Urinary bladder (tissue), 4 donors: Measurements from ENCODE around the gene HDAC7. TPM values are rescaled to one million over a fixed set of nuclear protein-coding genes. Genes with fewer than 3 reads are reported as not detected.
A peak's percentile ranks its signal among the peaks of the same experiment; 100 is the strongest.

Experiments used
- DNase-seq: peaks from one replicate; pipeline ENCODE4 v3.0.0-alpha.2; 2015; ENCODE audit errors: extremely low spot score
- H3K27ac ChIP-seq: one replicate; pipeline ENCODE4 v1.5.1; 2013; ENCODE audit warnings: low read depth, mild to moderate bottlenecking, moderate library complexity
- H3K36me3 ChIP-seq: one replicate; pipeline ENCODE4 v1.6.1; 2013; ENCODE audit warnings: mild to moderate bottlenecking, moderate library complexity; ENCODE audit not compliant: insufficient read depth
- H3K4me1 ChIP-seq: one replicate; pipeline ENCODE4 v1.6.1; 2013; ENCODE audit warnings: mild to moderate bottlenecking, moderate library complexity; ENCODE audit not compliant: insufficient read depth
- H3K4me3 ChIP-seq: one replicate; pipeline ENCODE4 v1.5.1; 2013; ENCODE audit warnings: low read depth, low read length
- WGBS: extraction: QIAGEN DNeasy Blood & Tissue Kit; methylation state at CpG from one replicate; pipeline ENCODE4 v1.1.7; 2013; 5-methylcytosine and 5-hydroxymethylcytosine counted together
- polyA plus RNA-seq: library from polyadenylated mRNA; stranded (reverse); fragments of 200-250 nt; gene quantifications from one replicate; pipeline ENCODE4 v1.2.3, GENCODE V29; 2013
- total RNA-seq: library from RNA; depleted of rRNA; stranded (reverse); fragments of >200 nt; gene quantifications from one replicate; pipeline ENCODE4 v1.2.3, GENCODE V29; 2014
- donor health status: healthy with polysubstance abuse.
- donor health status: healthy.

Gene HDAC7
- total and polyA plus RNA-seq, 2 donors = 26.8 to 92.4 TPM

DNA sequence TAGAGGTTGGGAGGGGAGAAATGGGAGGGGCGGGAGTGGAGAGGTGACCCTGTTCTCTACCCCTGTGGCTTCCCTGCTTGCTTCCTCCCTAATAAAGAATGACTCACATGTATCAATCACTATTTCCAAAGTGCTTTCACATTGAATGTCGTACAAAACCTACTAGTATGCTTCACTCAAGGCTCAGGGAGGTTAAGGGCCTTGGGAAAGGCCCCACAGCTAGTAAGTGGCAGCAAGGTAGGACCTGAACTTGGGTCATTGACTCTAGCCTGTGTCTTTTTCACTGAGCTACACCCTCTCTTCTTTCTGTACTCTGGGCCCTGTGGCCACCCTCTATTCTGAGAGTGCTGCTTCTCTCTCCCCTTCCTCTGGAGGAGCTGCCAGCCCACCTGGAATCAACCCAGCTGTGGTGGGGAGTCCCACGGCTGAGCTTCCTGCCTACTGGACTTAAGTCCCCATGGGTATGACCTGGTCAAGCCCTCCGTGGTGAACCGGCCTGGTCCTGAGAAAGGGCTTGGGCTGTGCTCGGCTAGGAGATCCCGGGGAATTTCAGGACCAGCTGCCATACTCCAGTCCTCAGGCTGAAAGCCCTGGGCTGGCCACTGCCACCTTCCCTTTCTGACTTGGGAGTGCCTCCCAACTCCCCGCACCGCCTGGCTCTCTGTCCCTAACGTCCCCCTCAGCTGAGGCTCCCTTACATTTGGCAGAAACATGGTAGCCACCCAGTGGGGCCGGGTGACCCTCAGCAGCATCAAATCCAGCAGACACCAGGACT is 33.6 kb downstream of the HDAC7 start:
- Histone ChIP-seq H3K27ac (no peak overlapping the region), H3K36me3 (peaks cover 15% of the 10 kb centered on the region), H3K4me3 (no peak overlapping the region), H3K4me1 (no peaks in the 10 kb centered on the region)
- 82% methylated on average over 11 of the region's 11 CpGs for WGBS
- DNase-seq = no peak

DNA sequence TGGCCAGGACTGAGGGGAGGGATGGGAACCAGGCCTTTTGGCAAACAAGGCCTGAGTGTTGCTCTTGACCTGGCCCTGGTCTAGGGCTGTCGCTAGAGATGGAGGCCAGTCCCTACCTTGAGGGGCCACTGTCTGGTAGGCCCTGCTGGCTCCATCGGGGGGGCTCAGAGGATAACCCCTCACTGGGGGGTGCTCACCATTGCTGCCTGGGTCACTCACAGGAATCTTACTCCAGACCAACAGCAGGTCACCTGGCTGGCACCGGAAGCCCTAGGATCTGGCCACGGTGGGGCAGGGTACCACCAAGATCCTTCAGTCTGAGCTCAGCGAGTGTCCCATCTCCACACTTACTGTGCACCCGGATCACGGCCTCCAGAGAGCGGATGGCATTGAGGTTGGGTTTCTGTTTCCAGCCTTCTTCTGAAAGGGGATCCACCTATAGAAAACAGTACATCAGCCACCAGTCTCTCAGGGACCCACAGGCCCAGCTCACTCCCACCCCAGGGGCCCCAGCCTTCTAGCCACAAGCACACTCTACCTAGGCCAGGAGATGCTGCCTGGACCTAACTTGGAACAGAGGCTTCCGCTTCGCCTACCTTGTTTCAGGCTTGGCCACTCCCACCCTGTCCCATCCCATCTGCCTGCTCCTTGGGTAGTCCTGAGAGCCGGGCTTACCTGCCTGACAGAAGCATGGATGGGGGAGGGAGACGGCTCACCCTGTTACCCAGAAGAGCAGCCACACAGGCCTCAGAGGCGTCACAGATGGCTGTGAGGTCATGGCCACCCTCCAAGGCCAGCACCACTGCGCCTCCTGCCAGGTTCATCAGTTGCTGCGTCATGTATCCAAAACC is 34.4 kb downstream of the HDAC7 start:
- peaks cover 15% of the 10 kb centered on the region for H3K36me3 ChIP-seq
- H3K27ac ChIP-seq = no peak overlapping the region
- H3K4me1 ChIP-seq = no peaks in the 10 kb centered on the region
- DNase-seq = no peak
- WGBS = 84% methylated on average over 15 of the region's 15 CpGs
- H3K4me3 ChIP-seq = no peak overlapping the region

DNA sequence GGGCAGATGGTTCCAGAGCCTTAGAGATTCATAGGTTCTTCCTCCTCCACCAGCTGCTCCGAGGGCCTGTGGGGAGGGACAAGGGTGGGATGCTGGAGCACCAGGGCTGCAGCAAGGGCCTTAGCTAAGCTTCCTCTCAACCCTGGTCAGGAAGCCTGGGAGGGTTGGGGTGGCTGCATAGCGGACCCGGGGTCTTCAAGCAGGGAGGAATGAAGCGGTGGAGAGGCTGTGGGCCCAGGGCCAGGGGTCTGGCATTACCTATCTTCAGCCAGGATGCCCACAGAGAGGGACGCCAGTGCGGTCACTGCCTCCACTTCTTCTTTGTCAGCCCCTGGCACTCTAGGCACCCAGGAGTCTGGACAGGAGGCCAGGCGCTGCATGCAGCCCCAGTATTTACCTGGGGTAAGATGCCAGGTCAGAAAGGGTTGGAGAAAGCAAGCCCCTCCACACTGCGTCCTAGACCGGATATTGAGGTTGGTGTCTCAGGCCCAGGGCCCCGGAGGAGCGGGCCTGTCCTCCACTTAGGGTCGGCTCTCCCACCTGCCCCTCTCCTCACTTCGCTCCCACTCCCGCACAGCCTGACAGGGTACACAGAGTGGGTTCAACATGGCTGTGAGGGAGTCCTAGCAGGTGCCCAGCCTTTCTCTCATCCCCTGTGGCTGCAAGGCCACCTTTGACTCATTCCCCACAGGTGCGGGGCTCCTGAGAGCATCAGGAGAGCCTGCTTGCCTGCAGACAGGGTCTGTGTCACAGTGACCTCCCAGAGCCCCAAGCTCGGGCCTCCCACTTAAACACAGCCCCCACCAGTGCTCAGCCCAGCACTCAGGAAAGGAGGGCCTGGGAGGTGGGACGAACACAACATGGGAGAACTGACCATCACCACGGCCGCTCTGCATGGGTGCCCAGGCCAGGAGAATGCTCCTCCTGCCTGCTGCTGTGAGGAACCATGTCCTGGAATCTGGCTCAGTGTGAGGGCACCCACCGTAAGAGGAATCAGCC is 35.6 kb downstream of the HDAC7 start:
- H3K4me1 ChIP-seq = no peaks in the 10 kb centered on the region
- no peak overlapping the region for H3K27ac ChIP-seq
- 84% methylated on average over 20 of the region's 20 CpGs for WGBS
- no peak for DNase-seq
- H3K4me3 ChIP-seq = no peak overlapping the region
- H3K36me3 ChIP-seq = peaks cover 15% of the 10 kb centered on the region

DNA sequence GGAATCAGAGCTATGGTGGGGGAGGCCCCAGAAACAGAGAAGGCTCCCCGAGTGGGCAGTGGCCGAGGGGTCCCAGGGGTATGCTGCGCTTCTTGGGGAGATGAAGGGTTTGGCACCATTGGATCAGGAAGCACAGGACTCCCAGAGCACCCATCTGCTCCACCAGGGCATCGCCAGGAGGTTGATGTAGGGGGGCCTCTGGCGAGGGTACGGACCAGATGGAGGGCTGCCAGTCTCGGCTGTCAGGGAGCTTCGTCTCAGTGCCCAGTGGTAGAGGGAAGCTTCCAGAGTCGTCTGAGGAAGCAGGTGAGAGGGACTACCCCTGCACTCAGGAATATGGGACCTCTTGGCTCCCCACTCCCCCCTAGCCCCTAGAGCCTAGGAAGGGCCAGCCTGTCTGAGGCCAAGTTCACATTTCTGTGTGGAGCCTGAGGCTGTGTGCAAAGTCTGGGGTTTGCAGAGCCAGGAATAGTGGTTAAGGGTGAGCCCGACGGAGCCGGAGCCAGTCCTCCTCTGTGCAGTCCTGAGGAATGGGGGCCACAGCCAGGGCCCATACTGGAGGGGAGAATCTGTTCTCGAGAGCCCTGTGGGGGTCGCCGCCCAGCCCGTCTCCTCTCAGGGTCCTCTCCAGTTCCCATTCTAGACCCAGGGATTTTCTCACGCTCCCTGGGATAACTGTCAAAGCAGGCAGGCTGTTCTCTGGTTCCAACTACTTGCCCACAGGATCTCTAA is 36.5 kb downstream of the HDAC7 start:
- Histone ChIP-seq H3K36me3 (peaks cover 15% of the 10 kb centered on the region), H3K4me3 (no peak overlapping the region), H3K4me1 (no peaks in the 10 kb centered on the region), H3K27ac (peak overlapping the region; percentile 81)
- DNase-seq = no peak
- WGBS = 66% methylated on average over 17 of the region's 17 CpGs

DNA sequence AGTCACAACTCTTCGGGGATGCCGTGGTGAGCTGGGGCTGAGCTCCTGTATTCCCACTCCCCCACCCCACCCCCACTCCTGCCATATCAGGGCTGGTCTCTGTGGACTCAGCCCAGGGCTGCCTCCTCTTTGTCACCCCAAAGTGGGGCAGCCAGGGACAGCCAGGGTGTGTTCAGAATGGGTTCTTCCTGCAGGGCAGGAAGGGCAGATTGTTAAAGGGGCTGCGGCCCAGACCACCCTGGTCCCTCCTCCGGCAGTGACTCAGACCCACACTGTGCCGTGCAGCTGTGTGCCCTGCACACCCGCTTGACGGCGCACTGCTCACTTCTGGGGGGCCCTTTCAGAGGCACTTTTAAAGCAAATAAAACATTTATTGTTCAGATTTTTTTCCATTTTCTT is 37.3 kb downstream of the HDAC7 start:
- Histone ChIP-seq H3K4me1 (no peaks in the 10 kb centered on the region), H3K4me3 (no peak overlapping the region), H3K36me3 (peaks cover 15% of the 10 kb centered on the region), H3K27ac (peak overlapping the region; percentile 38)
- WGBS = 68% methylated on average over 8 of the region's 8 CpGs
- no peak for DNase-seq

DNA sequence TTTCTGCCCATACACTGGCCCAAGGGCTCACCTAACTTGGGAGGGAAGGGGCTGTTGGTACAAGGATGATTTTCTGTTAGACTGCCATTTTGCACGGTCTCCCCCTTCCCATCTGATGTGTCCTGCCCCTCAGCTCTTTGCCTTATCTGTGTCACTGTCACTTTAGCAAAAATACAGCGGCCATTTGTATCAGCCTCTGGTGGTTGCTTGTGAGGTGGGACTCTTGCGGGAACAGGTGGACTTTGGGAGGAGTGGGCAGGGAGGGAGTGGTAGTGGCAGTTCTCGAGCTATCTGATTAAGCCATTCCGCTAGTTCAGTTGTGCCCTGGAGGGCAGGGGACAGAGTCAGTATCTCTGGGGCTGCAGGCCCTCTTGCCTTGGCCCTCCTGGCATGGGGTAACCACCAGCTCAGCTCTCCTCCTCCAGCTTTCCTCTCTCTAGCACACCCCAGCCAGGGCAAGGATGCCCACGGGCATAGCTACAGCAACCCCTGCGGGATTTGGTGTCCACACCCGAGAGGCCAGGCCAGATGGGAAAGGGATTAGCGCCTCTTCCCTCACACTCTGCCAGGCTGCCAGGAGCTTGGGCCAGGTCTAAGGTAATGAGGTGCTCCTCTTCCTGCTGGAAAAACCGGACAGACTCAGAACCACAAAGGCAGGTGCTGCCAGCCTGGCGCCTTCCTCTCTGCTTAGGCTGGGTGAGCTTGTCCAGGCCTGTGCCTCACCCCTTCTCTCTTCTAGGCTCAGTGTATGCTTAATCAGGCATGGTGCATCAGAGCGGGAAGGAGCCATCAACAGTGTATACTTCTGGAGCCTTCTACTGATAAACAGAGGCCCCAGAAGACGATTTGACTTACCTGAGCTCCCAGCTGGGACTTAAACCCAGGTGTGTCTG is 38.0 kb downstream of the HDAC7 start:
- WGBS = 66% methylated on average over 13 of the region's 13 CpGs
- Histone ChIP-seq H3K36me3 (peaks cover 15% of the 10 kb centered on the region), H3K4me1 (no peaks in the 10 kb centered on the region), H3K4me3 (no peak overlapping the region), H3K27ac (peak overlapping the region; percentile 64)
- DNase-seq = no peak

DNA sequence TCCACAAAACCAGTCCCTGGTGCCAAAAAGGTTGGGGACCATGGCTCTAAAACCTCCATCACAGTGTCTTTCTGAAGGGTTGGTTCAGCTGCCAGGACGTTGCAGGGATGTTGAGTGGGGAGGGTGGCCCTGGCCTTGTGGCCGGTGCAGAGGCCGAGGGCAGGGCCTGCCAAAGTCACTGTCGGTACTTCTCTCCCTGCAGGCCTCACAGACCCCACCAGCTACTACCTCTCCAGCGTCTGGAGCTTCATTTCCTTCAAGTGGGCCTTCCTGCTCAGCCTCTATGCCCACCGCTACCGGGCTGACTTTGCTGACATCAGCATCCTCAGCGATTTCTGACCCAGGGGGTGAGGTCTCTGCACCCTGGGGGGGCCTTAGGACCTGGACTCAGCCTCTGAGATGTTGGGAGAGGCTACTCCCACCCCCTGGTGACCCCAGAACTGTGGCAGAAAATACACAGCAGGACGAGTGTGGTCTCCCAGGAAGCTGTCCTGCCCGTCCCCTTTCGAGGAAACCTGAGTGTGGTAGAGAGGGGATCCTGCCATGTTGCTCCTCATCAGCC is 39.7 kb downstream of the HDAC7 start:
- 67% methylated on average over 11 of the region's 11 CpGs for WGBS
- no peak for DNase-seq
- H3K27ac ChIP-seq = no peak overlapping the region

DNA sequence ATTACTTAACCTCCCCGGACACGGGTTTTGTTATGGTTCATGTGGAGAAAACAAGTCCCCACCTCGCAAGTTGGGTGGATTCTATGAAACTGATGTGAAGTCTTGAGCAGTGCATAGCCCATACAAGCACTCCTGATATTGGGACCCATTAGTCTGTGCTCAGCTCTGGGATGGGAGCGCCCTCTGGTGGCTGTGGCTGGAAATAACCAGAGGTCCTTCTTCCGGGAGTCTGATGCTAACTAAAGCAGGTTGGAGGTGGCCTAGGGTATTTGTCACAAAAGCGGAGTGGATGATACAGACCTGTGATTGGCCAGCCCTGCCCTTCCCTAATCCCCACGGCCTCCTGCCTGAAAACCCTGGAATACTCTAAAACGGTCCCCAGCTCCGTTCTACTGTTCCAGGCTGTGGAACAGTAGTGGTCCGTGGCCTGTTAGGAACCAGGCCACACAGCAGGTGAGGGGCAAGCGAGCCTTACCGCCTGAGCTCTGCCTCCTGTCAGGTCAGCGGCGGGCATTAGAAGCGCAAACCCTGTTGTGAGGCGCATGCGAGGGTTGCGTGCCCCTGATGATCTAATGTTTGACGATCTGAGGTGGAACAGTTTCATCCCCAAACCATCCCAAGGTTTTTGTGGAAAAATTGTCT is 40.3 kb downstream of the HDAC7 start:
- Histone ChIP-seq H3K4me3 (no peak overlapping the region), H3K27ac (no peak overlapping the region), H3K4me1 (no peaks in the 10 kb centered on the region), H3K36me3 (peaks cover 6% of the 10 kb centered on the region)
- 27% methylated on average over 19 of the region's 19 CpGs for whole genome bisulfite sequencing
- DNase-seq = peak; percentile 83

More for the DNA sequence above, 39.7 kb downstream of the HDAC7 start:
- peaks cover 11% of the 10 kb centered on the region for H3K36me3 ChIP-seq
- H3K4me1 ChIP-seq = no peaks in the 10 kb centered on the region
- no peak overlapping the region for H3K4me3 ChIP-seq

DNA sequence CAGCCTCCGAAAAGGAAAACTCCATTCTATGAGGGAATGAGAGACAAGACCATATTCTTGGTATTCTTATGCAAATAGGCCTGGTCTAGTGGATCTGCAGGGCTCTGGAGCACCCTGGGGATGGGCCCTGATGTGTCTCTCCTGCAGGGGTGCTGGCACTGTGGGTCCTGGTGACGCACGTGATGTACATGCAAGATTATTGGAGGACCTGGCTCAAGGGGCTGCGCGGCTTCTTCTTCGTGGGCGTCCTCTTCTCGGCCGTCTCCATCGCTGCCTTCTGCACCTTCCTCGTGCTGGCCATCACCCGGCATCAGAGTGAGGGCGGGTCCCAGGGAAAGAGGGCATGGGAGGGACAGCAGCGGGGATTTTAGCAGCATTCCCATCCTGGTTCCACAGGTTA is 40.8 kb downstream of the HDAC7 start:
- WGBS = 36% methylated on average over 14 of the region's 14 CpGs
- Histone ChIP-seq H3K4me1 (no peaks in the 10 kb centered on the region), H3K27ac (no peak overlapping the region), H3K36me3 (peaks cover 2% of the 10 kb centered on the region), H3K4me3 (no peak overlapping the region)
- no peak for DNase-seq

DNA sequence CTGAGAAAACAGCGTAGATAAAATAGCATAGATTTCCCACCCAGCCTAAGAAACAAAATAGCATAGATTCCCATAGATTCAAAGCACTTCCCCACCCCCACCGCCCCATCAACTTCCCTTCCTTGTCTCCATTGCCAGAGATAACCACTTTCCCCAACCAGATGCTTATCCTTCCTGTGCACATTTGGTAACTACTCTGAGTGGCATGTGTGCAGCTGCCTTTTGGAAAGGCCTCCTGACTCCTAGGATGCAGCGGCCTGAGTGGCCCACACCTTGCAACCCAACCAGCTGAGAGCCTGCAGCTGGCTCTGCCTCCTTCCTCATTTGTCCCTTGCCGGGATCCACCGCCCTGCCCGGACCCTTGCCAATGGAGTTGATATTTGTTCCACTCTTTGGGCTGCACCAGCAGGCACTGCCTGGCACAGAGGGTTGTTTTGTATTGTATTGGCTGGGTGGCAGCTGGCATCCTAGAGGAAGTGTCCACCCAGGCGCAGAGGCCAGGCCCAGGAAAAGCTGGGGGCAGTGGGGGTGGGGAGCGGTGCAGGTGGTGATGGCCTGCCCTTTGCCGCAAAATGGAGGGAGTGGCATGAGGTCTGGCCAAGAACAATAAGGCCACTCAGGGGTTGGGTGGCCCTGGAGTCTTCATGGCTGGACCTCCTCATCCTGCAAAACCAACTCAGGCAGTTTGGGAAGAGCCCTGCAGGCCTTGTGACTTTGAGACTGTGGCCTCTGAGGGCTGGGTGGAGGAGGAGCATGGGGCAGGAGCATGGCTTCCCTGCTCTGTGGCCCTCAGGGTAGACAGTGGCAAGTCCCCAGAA is 41.8 kb downstream of the HDAC7 start:
- 71% methylated on average over 9 of the region's 9 CpGs for WGBS
- H3K36me3 ChIP-seq = no peaks in the 10 kb centered on the region
- H3K4me3 ChIP-seq = no peak overlapping the region
- no peaks in the 10 kb centered on the region for H3K4me1 ChIP-seq
- DNase-seq = no peak
- H3K27ac ChIP-seq = no peak overlapping the region

DNA sequence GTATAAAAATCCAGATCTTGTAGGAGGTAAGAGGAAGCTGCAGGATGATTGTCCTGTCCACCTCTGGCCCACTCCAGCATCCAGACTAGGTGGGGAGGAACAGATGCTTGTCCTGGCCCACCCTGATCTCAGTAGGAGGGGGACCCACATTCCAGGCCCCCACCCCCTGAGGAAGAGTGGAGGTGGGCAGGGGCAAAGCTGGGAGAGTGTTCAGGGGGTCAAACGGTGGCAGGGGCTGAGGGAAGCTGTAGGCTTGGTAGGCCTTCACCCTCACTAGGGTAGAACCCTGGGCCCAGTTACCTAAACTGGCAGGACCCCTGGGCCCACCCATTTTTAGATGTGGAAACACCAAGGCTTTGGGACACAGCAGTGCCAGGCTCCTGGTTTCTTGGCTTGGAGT is 42.6 kb downstream of the HDAC7 start:
- no peaks in the 10 kb centered on the region for H3K4me1 ChIP-seq
- DNase-seq = no peak
- H3K36me3 ChIP-seq = no peaks in the 10 kb centered on the region
- no peak overlapping the region for H3K27ac ChIP-seq
- H3K4me3 ChIP-seq = no peak overlapping the region
- 50% methylated on average over 1 of the region's 1 CpG for WGBS
